GM21423 (cell line): ENCODE measurements around the gene GALNT10.

Experiments used
- ATAC-seq: cut with Tn5 transposase; IDR thresholded peaks from one replicate; pipeline ENCODE4 v1.9.1; 2021; ENCODE audit warnings: mild to moderate bottlenecking, moderate library complexity; ENCODE audit not compliant: unreplicated experiment

GALNT10 gene

DNA sequence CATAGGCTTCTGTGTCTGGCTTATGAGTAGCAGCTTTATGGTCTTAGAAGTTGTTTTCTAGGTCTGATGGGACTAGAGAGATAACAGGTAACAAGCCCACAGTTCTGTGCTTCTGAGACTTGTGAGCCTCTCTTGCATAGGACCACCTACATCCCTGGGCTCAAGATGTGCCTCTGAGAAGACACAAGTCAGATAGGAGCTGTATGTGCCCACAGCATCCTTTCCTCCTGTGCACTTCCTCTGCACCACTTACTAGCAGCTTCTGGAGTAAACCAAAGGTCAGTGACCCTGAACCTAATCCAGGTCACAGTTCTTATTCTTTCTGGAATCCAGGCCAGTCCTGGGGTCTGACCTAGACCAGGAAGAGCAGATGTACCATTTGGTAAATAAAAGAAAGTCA lies 40.0 kb downstream of the GALNT10 start:
- ATAC-seq: no peak

GRCh38 chr5:154234551-154234950 lies 44.0 kb downstream of the GALNT10 start:
- ATAC-seq: no peak

DNA sequence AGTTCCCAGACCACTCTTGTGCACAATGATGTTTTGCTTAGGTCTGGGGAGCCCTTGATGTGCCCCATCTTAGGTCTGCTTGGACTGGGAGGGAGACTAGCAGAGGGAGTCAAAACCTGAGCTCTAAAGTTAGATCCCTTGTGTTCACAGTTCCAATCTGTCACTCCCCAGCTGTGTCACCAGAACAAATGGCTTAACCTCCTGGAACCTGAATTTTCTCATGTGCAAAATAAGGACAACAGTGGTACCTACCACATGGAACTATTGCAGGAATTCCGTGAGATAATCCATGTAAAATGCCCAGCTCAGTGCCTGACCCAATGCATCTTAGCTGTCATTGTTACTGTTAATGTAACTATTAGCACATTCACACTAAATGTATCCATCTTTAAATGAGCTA lies 45.5 kb downstream of the GALNT10 start:
- no peak for ATAC-seq

DNA sequence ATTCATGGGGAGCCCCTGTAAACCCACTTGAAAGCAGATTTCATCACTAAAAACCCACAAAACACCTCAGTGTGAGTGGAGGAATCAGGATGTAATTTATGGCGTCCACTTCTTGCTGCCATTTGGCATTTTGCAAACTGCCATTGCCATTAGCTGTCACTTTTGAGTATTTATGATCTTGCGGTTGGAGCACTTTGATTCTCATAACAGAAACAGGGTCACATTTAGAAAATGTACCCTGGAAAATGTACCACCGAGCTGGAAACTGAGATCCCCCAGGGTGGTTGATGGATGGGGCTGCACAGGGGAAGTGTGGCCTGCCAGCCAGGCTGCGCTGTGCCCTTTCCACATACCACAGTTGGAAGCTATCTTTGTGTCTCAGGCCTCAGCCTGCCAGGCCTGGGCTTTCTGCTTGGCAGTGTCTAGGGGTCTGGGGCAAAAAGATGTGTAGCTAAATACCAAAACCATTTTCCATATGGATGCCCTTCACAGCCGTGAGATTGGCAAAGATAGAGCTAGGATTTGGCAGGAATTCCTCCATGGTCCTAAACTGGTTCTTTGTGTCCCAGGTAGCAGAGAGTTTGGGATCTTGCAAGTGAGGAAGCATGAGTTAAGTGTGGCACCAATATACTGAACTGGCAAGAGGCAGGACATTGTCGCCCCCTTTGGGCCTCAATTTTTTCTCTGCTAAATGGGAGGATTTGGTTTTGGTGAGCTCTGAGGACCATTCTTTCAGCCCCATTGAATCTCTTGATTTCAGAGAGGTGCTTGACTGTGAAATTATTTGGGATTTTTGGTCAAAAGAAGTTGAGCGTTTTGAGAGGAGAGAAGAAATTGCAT lies 46.2 kb downstream of the GALNT10 start:
- ATAC-seq: no peak

GRCh38 chr5:154237376-154237743 lies 46.8 kb downstream of the GALNT10 start:
- no peak for ATAC-seq

- ATAC-seq: peak; percentile 30
Measured at GRCh38 chr5:154237946-154238345, 47.4 kb downstream of the GALNT10 start.

DNA sequence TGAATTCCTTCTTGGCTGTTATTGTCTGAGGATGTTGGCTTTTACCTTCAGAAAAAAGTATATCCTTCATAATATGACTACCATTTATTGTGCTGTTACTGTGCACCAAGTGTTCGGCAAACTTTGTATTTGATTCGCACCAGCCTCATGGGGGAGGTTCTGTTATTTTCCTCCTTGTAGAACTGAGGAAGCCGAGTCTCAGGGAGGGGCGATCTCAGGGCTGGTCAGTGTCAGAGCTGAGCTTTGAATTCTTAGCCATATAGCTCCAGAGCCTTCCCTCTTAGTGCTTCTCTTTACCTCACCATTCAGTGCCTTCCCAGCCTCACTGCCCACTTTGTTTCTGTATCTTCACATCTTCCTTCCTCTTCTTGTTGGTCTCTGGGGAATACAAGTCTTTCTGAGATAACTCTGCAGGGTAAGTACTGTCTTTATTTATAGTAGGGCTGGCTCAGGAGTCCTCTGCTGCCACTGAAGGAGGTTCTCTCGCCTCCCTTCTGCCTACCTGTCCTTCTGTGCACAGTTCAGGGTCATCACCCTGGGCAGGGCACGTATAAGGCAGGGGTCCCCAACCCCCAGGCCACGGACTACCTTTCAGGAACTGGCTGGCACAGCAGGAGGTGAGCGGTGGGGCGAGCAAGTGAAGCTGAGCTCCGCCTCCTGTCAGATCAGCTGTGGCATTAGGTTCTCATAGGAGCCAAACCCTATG lies 48.4 kb downstream of the GALNT10 start:
- ATAC-seq: peak; percentile 55

GRCh38 chr5:154240595-154240994 lies 50.1 kb downstream of the GALNT10 start:
- no peak for ATAC-seq

DNA sequence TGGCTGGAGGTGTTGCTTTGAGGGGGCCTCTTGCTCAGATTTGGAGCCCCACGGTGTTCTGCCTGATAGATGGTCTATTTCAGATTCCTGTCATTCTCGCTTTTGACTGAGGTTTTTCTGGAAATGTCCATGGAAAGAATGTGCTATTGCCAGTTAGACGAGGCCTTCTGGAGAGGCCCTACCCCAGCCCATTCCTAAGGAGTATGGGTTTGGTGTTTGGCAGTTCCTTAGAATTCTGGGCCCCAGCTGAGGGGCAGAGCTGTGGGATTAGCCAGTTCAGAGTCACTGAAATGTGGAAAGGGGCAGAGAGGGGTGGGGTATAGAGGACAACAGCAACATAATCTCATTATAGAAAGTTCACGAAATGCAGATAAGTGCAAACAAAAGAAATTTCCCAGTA lies 50.5 kb downstream of the GALNT10 start:
- ATAC-seq: no peak

- ATAC-seq: no peak
Measured at GRCh38 chr5:154242442-154242841, 51.9 kb downstream of the GALNT10 start.

DNA sequence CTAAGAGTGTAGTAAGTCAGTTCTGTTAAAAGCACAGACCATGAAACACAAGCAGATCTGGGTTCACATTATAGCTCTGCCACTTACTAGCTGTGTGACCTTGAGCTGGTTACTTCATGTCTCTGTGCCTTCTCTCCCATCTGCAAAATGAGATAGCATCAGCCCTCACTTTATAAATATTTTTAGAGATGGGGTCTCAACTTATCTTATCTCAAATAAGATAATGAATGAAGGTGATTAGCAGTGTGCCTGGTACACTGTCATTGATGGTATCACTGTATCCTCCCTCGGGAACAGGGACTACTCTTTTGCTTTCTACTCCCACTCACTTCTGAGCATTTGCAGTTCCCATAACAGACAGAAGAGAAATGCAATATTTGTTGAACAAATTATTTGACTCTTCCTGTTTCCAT lies 52.4 kb downstream of the GALNT10 start:
- ATAC-seq: peak; percentile 45

DNA sequence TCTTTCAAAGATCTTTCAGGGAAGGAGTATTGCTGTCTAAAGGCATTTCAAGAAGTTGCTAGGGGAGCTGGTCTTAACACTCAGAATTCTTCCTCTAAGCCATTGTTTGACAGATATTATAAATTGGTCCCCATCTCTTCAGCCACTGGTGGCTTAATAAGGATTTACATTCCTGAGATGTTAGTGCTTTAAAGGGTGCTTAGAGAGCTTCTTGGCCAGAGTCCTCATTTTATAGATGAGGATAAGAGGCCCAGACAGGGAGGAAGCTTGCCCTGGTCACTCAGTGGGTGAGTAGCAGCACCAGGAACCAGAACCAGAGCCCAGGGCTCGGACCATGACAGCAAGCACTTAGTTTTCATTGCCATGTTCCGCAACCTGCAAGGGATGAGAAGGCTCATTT lies 53.2 kb downstream of the GALNT10 start:
- ATAC-seq: no peak

DNA sequence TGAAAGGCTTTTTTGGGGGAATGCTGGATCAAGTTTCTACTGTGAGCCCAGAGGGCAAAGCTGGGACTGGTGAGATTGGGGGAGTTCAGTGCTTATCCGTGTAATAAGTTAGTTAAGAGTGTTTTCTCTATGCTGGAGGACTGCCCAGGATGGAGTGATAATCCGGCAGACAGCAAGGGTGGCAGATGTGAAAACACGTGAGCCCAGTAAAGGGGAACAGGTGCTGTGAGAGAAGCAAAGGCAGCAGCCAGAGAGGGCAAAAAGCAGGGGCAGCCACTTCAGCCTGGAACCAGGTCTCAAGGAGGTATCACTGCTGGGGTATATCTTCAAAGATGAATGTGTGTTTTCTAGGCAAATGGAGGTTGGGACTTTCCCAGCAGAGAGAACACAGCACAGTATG lies 53.9 kb downstream of the GALNT10 start:
- no peak for ATAC-seq

GRCh38 chr5:154248691-154249090 lies 58.2 kb downstream of the GALNT10 start:
- no peak for ATAC-seq

DNA sequence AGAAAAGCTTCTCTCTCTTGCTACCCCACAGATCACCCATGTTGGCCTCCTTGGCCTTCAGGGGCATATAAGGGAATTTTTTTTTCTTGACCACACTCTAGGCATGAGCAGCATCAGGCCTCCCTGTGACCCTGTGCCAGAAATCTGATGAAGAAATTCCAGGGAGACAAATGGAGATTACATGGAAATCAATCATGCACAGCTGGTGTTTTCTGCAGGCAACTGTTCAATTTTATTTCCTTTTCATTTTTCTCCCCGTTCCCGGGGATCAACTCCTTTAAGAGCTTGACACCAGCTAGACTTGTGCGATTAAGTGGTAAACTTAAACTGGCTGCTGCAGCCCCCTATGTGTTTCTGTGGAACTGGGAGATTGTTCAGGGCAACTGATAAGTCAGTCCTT lies 59.3 kb downstream of the GALNT10 start:
- ATAC-seq: no peak

DNA sequence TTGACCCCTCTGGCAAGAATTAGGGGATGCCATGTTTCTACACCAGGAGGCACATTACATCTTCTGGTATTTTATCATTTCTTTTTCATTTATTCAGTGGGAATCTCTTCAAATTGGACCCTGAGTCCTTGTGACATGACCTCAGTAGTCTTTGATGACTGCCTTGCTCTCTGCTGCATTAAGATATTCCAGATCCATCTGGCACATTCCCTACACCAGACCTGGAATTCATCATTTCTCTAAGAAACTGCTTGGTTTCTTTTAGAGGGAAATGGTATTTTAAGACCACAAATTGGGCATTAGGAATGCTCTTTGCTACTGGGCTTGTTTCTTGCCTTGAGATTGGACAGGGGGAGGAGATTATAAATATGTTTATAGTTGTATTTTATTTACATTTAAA lies 61.0 kb downstream of the GALNT10 start:
- ATAC-seq: no peak

DNA sequence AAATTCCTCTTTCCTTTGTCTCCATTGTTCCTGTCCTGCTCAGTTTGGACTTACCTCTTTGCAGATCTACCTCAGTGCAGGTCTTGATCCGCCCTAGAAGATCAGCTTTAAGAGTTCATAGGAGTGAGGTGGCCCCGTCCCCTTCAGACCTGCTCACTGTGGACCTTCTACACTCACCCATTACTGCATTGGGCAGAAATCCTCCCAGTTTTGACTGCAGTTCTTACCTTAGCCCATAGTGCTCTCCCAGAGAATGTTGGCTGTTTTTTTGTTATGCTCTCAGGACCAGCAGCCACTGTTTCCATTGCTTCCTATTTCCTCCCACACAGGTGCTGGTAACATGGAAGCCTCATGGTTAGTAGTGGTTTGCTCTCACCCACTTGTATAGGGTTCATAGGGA lies 63.3 kb downstream of the GALNT10 start:
- no peak for ATAC-seq

DNA sequence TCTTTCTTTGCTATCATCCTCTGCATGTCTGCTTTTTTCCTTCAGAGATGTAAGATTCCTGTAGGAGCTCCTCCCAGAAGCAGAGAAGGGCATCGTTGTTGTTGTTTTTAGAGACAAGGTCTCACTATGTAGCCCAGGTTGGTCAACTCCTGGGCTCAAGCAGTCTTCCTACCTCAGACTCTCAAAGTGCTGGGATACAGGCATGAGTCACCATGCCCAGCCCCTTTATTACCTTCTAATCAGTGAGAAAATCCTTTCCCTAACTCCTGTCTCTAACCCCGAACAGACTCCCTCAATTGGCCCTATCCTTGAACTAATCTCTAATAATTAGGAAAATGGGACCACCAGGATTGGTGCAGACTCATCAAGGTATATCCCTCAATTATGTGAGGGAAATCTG lies 64.4 kb downstream of the GALNT10 start:
- no peak for ATAC-seq

GRCh38 chr5:154257046-154257445 lies 66.5 kb downstream of the GALNT10 start:
- no peak for ATAC-seq

- no peak for ATAC-seq
Measured at GRCh38 chr5:154258531-154259217, 68.1 kb downstream of the GALNT10 start.

DNA sequence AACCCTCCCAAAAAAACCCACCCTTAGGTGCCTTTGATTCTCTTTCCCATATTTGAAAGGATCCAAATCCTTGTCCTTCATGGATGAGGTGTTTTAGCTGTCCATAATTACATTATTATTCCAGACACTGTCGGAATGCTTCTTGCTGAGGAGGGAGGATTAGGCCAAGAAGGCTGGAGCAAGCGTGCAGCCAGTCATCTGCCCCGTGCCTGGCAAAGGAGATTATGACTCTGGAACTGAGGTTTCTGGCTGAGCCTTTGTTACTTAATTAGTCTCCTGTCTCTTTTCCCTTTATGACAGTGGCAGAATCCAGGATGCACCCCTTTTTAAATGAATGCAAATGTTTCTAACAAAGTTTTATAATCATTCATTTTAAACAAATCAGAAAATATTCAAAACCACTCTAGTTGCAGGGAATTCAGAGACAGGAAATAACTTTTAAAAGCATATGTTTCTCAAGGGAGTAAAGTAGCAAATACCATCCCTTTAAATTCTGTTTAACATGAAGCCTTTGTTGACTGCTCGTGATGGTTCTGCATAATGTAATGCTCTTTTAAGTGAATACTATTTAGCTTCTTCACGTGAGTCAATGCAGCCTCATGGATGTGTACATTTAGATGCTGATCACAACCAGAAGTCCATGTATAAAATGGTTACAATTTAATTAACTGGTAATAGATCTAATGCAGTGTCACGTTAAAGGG lies 69.8 kb downstream of the GALNT10 start:
- ATAC-seq: no peak
